Thoracic aorta (tissue), 2 donors: Measurements from ENCODE around the gene LRRC42. TPM values are rescaled to one million over a fixed set of nuclear protein-coding genes. Genes with fewer than 3 reads are reported as not detected.
A peak's percentile ranks its signal among the peaks of the same experiment; 100 is the strongest.

ENCODE experiments used
- ATAC-seq: fragments of 150-250 bp; one replicate; pipeline ENCODE4 v1.8.0; 2017; ENCODE audit warnings: low read depth; ENCODE audit not compliant: insufficient number of reproducible peaks, low FRiP score
- DNase-seq: peaks from one replicate; pipeline ENCODE4 v3.0.0-alpha.2; 2020; ENCODE audit warnings: low spot score
- H3K27ac ChIP-seq, 2 donors: fragments of 200-600 bp; sonication (generic); 1 replicate in 1 of 2; 2 replicates in 1 of 2; pipeline ENCODE4 v1.5.1; 2016; ENCODE audit warnings: mild to moderate bottlenecking in 2 of 2, moderate library complexity in 2 of 2
- H3K27me3 ChIP-seq: fragments of 200-600 bp; sonication (generic); replicated peaks from 2 replicates; pipeline ENCODE4 v1.6.0; 2016; ENCODE audit warnings: mild to moderate bottlenecking; ENCODE audit not compliant: insufficient read depth
- H3K36me3 ChIP-seq: fragments of 200-600 bp; sonication (generic); one replicate; pipeline ENCODE4 v1.5.1; 2016
- H3K4me1 ChIP-seq, 2 donors: fragments of 200-600 bp; sonication (generic); 1 replicate in 1 of 2; 2 replicates in 1 of 2; pipeline versions ENCODE4 v1.5.1 to v1.6.0; 2016; ENCODE audit warnings: low read depth in 2 of 2, mild to moderate bottlenecking in 1 of 2; ENCODE audit not compliant: control insufficient read depth in 1 of 2
- H3K4me3 ChIP-seq: fragments of 200-600 bp; sonication (generic); 2 replicates; pipeline ENCODE4 v1.5.1; 2016; ENCODE audit warnings: mild to moderate bottlenecking
- H3K9me3 ChIP-seq: fragments of 200-600 bp; sonication (generic); 2 replicates; pipeline ENCODE4 v1.5.1; 2016
- CTCF ChIP-seq: fragments of 200-600 bp; sonication (generic); IDR thresholded peaks from one replicate; pipeline ENCODE4 v1.5.1; 2019; ENCODE audit warnings: antibody characterized with exemption
- total RNA-seq, 2 donors: library from RNA; depleted of rRNA; stranded (reverse); fragments of >200 nt; gene quantifications; one replicate each; pipeline versions ENCODE4 v1.1.0 to v1.2.3, GENCODE V29; 2016

LRRC42 gene
- total RNA-seq, 2 donors from 2014 or later: 17.8 to 18.3 TPM

- Histone ChIP-seq H3K27me3 (no peaks in the 10 kb centered on the region), H3K9me3 (no peaks in the 10 kb centered on the region), H3K4me1 (peaks cover 8 to 39% of the 10 kb centered on the region in 2 donors), H3K27ac (no peak overlapping the region), H3K36me3 (peaks cover 7% of the 10 kb centered on the region), H3K4me3 (no peak overlapping the region)
- TF ChIP-seq CTCF: no peak
- no peak for DNase-seq
- ATAC-seq: no peak
Observed at GRCh38 chr1:53951697-53952096, 5.5 kb downstream of the LRRC42 start.

GRCh38 chr1:53954128-53954527, 8.0 kb downstream of the LRRC42 start:
- Histone ChIP-seq H3K27ac (no peak overlapping the region), H3K27me3 (no peaks in the 10 kb centered on the region), H3K9me3 (no peaks in the 10 kb centered on the region), H3K36me3 (peaks cover 7% of the 10 kb centered on the region), H3K4me3 (no peak overlapping the region), H3K4me1 (peaks cover 0 to 26% of the 10 kb centered on the region in 2 donors)
- DNase-seq (no peak), ATAC-seq (no peak)
- no peak for TF ChIP-seq CTCF

DNA sequence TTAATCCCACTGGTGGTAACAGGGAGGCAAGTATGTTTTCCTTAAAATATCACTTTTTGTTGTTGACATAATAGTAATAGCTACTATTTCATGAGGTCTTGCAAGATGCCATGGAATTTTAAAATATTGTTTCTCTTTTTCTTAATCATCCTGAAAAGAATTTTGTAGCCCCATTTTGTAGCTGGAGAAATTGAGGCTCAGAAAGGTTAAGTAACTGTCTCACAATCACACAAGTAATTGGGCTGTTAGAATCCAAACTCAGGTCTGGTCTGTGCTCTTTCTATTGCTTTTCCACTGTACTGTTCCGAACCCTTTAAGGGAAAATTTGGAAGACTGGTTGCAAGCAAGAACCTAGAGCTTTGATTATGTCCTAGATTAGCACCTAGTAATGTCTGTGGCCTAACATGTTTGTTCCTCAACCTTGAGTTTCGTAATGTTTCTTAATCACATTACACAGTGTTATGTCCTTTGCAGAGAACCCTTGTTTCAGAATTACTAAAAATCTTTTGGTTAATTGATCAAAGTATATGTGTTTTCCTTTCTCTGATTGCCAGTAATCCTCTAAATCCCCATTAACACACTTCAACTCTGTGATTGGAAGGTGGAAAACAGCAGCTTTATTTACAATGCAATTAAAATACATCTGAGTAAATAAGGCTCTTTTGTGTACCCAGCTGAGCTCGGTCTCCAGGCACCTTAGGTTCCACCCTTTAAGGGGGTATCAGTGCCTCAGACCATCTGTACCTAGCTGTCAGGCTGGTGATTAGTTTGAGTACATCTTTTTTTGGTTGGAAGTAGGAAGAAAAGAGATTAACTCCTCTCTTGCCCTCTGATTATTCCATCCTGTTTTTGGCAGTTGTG, 10.4 kb downstream of the LRRC42 start:
- Histone ChIP-seq H3K36me3 (peaks cover 21% of the 10 kb centered on the region), H3K27me3 (no peaks in the 10 kb centered on the region), H3K4me1 (peaks cover 0 to 17% of the 10 kb centered on the region in 2 donors), H3K4me3 (no peak overlapping the region), H3K27ac (no peak overlapping the region), H3K9me3 (no peaks in the 10 kb centered on the region)
- TF ChIP-seq CTCF: no peak
- no peak for DNase-seq
- no peak for ATAC-seq

DNA sequence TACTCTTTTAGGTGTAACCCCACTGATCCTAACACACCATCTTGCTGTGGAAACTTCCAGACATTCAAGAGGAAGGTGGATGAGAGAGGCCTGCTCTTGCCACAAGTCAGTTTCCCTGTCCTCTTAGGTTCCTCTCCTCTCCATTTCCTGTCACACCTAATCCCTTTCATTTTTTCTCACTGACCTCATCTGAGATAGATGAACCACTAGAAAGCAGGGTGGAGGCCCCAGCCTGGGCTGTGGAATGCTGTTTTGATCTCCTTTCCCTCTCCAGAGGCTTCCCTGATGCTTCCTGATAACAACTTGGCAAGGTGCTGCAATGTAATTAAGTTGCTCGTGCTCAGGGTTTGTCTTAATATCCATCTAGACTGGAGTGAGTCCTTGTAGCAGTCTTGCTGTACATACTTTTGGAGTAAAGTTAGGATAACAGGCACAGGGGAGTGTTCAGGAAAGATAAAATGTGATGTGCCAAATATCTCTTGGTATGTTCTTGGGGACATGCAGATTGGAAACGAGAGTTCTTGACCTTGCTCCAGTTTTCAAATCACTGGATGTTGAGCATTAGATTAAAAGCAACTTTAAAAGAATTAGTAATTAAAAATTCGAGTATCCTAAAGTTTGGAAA, 11.2 kb downstream of the LRRC42 start:
- Histone ChIP-seq H3K4me3 (no peak overlapping the region), H3K27ac (no peak overlapping the region), H3K9me3 (no peaks in the 10 kb centered on the region), H3K36me3 (peaks cover 18% of the 10 kb centered on the region), H3K27me3 (no peaks in the 10 kb centered on the region), H3K4me1 (peaks cover 0 to 17% of the 10 kb centered on the region in 2 donors)
- DNase-seq (no peak), ATAC-seq (no peak)
- TF ChIP-seq CTCF: no peak

DNA sequence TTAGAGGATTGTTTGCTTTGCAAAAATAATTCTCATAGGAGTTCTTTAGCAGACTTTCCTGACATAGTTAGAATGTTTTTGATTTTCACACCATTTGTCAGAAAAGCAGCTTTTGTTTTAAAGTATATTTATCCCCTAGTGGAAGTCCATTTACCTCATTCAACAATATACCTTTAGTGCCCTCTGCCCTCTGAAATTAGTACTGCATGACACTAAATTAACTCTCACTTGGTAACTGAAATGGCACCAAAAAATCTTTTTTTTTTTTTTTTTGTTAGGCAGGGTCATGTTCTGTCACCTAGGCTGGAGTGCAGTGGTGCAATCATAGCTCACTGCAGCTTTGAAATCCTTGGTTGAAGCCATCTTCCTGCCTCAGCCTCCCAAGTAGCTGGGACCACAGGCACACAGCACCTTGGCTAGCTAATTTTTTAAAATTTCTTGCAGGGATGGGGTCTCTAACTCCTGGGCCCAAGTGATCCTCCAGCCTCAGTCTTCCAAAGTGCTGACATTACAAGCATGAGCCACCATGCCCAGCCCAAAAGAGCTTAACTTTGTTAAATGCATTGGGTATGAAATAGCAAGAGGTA, 13.6 kb downstream of the LRRC42 start:
- DNase-seq (no peak), ATAC-seq (no peak)
- H3K9me3 ChIP-seq: no peaks in the 10 kb centered on the region
- H3K4me1 ChIP-seq: peaks cover 0 to 22% of the 10 kb centered on the region in 2 donors
- peak; percentile 44 for TF ChIP-seq CTCF
- no peak overlapping the region for H3K27ac ChIP-seq
- H3K27me3 ChIP-seq: no peaks in the 10 kb centered on the region
- peaks cover 23% of the 10 kb centered on the region for H3K36me3 ChIP-seq
- H3K4me3 ChIP-seq: no peak overlapping the region
